Measurements from ENCODE around the gene KRTAP10-7. TPM values are rescaled to one million over a fixed set of nuclear protein-coding genes. Genes with fewer than 3 reads are reported as not detected.

The KRTAP10-7 gene
- total and polyA plus RNA-seq, 9 of the 15 experiments (the other 6 are each of a cell fraction or from before 2014, with no cell fraction given): not detected

DNA sequence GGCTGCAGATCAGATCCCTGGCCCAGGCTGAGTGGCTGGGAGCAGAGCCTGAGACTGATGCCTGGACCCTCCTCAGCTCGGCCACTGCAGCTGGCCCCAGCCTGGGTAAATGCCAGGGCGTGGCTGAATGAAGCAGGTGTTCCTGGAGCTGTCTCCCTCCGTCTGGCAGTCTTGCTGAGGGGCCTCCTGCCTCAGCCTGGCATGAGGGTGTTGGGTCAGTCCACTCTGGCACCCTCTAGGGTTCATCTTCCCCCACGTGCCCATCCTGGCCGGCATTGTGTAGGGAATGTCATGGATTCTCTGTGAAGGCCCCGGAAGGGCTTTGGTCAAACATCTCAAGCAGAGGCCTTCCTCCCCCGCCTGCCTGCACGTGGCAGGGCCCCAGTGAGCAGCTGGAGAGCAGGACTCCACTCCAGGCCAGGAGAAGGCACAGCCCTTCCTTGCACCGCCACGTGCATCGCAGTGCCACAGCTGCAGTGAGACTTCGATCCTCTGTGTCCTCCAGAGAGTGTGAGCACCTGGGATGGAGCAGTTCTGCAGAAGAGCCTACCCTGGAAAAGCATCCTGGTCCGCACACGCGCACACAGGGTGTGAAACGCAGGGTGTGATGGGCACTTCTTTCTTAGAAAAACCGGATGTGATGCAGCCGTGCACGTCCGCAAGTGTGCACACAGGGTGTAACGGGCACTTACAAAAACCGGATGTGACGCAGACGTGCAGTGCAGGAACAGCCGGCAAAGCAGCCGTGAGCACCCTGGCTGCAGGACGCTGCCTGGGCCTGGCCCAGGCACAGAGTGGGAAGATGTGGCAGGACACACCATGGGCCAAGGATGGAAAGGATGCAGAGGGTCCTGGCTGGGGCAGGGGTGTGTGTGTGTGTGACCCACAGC, 31.5 kb upstream of the KRTAP10-7 start (continued):
- TF ChIP-seq, protein P1, sequence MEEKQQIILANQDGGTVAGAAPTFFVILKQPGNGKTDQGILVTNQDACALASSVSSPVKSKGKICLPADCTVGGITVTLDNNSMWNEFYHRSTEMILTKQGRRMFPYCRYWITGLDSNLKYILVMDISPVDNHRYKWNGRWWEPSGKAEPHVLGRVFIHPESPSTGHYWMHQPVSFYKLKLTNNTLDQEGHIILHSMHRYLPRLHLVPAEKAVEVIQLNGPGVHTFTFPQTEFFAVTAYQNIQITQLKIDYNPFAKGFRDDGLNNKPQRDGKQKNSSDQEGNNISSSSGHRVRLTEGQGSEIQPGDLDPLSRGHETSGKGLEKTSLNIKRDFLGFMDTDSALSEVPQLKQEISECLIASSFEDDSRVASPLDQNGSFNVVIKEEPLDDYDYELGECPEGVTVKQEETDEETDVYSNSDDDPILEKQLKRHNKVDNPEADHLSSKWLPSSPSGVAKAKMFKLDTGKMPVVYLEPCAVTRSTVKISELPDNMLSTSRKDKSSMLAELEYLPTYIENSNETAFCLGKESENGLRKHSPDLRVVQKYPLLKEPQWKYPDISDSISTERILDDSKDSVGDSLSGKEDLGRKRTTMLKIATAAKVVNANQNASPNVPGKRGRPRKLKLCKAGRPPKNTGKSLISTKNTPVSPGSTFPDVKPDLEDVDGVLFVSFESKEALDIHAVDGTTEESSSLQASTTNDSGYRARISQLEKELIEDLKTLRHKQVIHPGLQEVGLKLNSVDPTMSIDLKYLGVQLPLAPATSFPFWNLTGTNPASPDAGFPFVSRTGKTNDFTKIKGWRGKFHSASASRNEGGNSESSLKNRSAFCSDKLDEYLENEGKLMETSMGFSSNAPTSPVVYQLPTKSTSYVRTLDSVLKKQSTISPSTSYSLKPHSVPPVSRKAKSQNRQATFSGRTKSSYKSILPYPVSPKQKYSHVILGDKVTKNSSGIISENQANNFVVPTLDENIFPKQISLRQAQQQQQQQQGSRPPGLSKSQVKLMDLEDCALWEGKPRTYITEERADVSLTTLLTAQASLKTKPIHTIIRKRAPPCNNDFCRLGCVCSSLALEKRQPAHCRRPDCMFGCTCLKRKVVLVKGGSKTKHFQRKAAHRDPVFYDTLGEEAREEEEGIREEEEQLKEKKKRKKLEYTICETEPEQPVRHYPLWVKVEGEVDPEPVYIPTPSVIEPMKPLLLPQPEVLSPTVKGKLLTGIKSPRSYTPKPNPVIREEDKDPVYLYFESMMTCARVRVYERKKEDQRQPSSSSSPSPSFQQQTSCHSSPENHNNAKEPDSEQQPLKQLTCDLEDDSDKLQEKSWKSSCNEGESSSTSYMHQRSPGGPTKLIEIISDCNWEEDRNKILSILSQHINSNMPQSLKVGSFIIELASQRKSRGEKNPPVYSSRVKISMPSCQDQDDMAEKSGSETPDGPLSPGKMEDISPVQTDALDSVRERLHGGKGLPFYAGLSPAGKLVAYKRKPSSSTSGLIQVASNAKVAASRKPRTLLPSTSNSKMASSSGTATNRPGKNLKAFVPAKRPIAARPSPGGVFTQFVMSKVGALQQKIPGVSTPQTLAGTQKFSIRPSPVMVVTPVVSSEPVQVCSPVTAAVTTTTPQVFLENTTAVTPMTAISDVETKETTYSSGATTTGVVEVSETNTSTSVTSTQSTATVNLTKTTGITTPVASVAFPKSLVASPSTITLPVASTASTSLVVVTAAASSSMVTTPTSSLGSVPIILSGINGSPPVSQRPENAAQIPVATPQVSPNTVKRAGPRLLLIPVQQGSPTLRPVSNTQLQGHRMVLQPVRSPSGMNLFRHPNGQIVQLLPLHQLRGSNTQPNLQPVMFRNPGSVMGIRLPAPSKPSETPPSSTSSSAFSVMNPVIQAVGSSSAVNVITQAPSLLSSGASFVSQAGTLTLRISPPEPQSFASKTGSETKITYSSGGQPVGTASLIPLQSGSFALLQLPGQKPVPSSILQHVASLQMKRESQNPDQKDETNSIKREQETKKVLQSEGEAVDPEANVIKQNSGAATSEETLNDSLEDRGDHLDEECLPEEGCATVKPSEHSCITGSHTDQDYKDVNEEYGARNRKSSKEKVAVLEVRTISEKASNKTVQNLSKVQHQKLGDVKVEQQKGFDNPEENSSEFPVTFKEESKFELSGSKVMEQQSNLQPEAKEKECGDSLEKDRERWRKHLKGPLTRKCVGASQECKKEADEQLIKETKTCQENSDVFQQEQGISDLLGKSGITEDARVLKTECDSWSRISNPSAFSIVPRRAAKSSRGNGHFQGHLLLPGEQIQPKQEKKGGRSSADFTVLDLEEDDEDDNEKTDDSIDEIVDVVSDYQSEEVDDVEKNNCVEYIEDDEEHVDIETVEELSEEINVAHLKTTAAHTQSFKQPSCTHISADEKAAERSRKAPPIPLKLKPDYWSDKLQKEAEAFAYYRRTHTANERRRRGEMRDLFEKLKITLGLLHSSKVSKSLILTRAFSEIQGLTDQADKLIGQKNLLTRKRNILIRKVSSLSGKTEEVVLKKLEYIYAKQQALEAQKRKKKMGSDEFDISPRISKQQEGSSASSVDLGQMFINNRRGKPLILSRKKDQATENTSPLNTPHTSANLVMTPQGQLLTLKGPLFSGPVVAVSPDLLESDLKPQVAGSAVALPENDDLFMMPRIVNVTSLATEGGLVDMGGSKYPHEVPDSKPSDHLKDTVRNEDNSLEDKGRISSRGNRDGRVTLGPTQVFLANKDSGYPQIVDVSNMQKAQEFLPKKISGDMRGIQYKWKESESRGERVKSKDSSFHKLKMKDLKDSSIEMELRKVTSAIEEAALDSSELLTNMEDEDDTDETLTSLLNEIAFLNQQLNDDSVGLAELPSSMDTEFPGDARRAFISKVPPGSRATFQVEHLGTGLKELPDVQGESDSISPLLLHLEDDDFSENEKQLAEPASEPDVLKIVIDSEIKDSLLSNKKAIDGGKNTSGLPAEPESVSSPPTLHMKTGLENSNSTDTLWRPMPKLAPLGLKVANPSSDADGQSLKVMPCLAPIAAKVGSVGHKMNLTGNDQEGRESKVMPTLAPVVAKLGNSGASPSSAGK (IDR thresholded peaks at IDR 0.05): peak; percentile 90
- TF ChIP-seq TGIF2 (CRISPR knock-in tag; IDR thresholded peaks at IDR 0.05) (peak; percentile 20; the same call in 1 of the 2 replicates), GABPB1 (CRISPR knock-in tag; IDR thresholded peaks at IDR 0.05) (peak; percentile 83), DIDO1 (tag; IDR thresholded peaks at IDR 0.05; ENCODE audit: low read depth) (0 out of 2 replicates have a peak, but pooled peaks have one; percentile 54), RBBP5 (IDR thresholded peaks at IDR 0.05; ENCODE audit: borderline replicate concordance, insufficient read depth, low read length, poor library complexity, severe bottlenecking) (peak; percentile 3), MCM2 (IDR thresholded peaks at IDR 0.05; ENCODE audit: low read depth) (no peak), TAF9B (IDR thresholded peaks at IDR 0.05; ENCODE audit: partially characterized antibody) (no peak), ZNF263 (CRISPR knock-in tag; IDR thresholded peaks at IDR 0.05; ENCODE audit: borderline replicate concordance) (no peak), SMAD4 (CRISPR knock-in tag; conservative IDR thresholded peaks at IDR 0.05) (0 out of 2 replicates have a peak, but pooled peaks have one; percentile 11)
- TF ChIP-seq, protein P2, sequence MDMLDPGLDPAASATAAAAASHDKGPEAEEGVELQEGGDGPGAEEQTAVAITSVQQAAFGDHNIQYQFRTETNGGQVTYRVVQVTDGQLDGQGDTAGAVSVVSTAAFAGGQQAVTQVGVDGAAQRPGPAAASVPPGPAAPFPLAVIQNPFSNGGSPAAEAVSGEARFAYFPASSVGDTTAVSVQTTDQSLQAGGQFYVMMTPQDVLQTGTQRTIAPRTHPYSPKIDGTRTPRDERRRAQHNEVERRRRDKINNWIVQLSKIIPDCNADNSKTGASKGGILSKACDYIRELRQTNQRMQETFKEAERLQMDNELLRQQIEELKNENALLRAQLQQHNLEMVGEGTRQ (CRISPR knock-in tag; IDR thresholded peaks at IDR 0.05): 0 out of 2 replicates have a peak, but pooled peaks have one; percentile 21
- TF ChIP-seq, protein P3, sequence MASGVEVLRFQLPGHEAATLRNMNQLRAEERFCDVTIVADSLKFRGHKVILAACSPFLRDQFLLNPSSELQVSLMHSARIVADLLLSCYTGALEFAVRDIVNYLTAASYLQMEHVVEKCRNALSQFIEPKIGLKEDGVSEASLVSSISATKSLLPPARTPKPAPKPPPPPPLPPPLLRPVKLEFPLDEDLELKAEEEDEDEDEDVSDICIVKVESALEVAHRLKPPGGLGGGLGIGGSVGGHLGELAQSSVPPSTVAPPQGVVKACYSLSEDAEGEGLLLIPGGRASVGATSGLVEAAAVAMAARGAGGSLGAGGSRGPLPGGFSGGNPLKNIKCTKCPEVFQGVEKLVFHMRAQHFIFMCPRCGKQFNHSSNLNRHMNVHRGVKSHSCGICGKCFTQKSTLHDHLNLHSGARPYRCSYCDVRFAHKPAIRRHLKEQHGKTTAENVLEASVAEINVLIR (CRISPR knock-in tag; IDR thresholded peaks at IDR 0.05): 0 out of 2 replicates have a peak, but pooled peaks have one; percentile 57
